NCI-H345 treated with DMSO at 0.1 percent for 48 hours (cell line): ENCODE measurements around the gene MARCHF10.

Source experiments
- DNase-seq: peaks from one replicate; lab custom pipeline; 2025; ENCODE audit not compliant: unreplicated experiment; lab: John Stamatoyannopoulos, UW

Gene MARCHF10

DNA sequence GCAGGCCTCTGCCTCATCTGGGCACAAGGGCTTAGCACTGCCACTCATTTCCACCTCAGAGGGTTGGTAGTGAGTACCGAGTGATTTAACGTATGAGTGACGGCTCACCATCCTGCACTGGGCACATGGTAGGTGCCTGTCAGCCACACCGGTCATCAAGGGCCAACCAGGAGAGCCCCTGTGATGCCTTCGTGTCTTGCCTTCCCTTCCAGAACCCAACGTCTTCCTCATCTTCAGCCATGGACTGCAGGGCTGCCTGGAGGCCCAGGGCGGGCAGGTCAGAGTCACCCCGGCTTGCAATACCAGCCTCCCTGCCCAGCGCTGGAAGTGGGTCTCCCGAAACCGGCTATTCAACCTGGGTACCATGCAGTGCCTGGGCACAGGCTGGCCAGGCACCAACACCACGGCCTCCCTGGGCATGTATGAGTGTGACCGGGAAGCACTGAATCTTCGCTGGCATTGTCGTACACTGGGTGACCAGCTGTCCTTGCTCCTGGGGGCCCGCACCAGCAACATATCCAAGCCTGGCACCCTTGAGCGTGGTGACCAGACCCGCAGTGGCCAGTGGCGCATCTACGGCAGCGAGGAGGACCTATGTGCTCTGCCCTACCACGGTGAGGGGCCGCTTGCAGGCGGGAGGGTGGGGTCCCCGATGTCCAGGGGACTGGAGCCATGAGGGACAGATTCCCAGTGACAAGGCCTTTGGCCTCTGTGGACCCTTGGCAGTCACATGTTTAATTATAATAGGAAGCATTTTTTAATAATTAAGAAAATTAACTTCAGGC lies 143.6 kb downstream of the MARCHF10 start:
- DNase-seq: no peak

DNA sequence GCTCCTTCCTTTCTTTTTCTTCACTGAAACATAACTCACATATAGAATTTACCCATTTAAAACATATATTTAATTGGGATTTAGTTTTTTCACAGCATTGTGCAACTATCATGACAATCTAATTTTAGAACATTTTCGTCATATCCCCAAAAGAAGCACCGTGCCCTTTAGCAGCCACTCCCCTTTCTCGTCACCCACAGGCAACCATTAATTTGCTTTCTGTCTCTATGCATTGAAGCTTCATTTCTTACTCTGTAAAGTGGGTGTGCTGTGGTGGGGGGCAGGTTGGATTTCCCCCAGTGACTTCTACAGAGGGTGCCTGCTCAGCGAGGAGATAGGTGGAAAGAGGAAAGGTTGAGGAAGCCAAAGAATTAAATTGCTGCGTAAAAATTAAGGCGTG lies 144.8 kb downstream of the MARCHF10 start:
- no peak for DNase-seq

DNA sequence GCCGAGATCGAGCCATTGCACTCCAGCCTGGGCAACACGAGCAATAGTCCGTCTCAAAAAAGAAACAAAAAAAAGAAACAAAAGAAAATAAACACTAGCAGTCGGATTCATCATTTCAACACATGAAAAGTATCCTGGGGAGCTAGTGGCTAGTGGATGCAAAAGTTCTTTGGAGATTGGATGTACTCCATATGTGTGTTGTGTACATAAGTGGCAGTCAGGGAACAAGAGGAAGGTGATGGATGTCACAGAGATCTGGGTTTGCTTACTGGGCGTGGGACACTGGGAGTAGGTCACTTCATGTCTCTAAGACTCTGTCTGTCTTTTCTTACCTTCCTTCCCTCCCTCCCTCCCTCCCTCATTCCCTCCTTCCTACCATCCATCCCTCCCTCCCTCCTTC lies 145.3 kb downstream of the MARCHF10 start:
- DNase-seq: no peak

DNA sequence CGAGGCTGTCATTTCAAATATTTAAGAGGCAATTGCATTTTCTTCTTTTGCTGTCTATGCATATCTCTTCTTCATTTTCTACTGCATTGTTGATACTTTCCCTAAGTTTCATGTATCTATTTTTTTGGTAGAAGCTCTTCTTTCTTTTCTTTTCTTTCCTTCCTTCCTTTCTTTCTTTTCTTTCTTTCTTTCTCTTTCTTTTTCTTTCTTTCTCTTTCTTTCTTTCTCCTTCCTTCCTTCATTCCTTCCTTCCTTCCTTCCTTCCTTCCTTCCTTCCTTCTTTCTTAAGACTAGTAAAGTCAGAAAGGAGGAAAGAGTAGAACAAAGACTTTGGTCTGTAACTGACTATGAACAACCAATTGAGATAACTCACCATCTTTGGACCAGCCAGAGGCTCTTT lies 146.8 kb downstream of the MARCHF10 start:
- DNase-seq: no peak

DNA sequence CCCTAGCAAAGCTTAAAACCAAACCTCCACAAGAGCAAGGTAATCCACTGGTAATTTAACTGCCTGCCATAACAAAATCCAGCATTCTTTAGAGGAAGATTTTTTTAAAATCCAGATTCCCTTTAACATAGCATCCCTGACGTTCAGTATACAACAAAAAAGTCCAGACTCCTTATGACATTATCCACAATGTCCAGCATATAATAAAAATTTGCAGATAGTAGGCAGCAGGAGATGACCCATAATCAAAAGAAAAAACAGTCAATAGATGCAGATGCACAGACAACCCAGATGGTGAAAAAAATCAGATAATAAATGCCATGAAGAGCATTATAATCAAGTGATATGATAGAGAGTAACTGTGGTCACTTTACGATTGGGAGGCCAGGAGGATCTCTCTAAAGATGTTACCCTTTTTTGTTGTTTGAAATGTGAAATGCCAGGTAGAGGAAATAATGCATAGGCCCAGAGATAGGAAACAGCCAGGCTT lies 147.4 kb downstream of the MARCHF10 start:
- no peak for DNase-seq

DNA sequence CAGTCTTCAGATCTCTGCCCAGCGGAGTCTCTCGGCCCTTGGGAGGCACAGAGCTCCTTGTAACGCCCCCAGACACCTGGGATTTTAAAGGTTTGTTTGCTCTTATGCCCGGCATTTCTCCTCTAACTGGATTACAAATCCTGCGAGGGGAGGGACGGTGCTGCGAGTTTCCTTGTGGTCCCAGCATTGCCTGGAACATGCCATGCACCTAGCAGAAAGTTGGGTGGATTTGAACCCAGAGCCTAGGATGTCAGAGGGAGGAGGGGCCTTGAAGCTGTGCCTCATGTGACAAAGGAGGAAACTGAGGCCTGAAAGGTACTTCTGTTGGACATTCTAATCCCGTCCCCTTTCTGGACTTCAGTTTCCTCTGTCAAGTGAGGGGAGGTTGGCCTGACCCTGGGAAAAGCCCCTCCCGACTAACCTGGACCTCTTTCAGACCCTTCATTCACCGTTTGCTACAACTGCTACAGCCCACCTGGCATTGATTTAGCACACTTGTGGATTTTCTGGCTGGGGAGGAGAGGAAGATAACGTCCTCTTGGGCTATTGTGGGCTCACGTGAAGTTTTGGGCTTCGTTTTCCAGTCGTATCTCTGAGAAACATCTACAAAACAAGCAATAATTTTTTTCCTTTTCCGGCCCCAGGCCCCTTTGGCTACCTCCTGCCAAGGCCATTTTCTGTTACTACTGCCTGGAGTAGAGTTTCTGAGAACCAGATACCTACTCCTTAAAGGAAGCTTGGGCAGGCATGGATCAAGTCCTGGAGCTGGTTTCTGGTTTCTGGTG lies 149.8 kb downstream of the MARCHF10 start:
- no peak for DNase-seq

DNA sequence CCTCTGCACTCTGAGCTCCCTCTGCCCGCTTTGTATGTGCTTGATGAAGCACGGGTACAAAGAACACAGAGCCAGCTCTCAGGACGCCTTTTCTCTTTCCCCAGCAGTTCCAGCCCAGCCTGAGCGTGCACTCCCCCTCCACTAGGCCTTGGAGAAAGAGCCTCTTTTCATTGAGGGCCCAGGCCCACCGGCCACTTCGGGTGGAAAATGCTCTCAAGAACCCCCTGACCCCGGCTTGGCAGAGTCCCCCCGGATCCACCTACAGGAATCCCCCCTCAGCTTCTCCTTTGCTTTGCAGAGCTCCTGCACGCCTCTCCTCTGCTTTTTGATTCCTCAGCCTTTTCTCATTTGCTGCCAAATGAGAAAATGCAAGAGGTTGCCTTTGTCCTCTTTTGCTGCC lies 150.4 kb downstream of the MARCHF10 start:
- DNase-seq: no peak

DNA sequence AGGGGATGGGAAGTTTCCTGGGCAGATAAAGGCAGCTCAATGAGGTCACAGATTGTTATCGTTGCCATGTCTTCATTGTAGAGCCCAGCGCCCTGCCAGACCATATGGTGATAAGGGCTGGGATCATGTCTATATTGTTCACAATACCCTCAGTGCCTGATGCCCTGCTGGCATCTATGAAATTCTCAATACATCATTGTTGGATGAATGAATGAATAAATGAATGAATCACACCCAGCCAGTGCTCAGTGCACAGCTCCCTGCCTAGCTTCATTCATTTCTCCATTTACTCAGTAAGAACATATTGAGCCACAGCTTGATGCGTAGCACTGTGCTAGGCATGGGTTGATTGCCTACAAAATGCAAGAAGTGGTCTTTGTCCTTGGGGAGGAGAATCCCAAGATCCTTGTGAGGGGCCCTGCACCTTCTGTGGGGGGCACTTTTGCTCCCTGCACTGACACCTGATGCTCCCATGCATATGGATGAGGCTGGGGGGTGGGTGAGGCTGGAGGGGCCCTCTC lies 150.9 kb downstream of the MARCHF10 start:
- no peak for DNase-seq

DNA sequence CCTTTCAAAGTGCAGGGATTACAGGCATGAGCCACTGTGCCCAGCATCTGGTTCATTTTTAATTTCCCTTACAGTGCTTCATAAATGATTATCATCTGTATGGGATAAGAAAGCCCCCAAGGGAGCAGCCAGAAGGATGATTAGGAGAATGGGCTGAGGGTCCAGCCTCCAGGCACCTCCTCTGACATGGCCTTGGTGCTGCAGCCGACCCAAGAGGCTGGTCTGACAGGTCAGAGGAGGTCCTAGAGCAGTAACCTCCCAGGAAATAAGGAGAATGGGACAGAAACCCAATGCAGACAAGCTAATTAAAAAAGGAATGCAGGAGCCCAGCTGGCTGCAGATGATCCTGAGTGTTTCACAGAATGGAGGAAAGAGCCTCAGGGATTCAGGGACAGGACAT lies 151.7 kb downstream of the MARCHF10 start:
- no peak for DNase-seq

DNA sequence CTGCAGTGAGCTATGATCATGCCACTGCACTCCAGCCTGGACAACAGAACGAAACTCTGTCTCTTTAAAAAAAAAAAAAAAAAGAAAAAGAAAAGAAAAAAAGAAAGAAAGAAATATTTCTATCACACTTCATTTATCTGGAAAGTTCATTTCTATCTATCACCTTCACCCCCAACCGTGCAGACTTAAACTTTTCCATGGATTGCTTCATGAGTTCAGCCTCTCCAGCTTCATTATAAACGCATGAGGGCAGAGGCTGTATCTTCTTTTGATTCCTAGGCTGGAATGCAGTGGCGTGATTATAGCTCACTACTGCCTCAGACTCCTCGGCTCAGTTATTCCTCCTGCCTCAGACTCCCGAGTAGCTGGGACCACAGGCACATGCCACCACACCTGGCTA lies 152.5 kb downstream of the MARCHF10 start:
- no peak for DNase-seq

DNA sequence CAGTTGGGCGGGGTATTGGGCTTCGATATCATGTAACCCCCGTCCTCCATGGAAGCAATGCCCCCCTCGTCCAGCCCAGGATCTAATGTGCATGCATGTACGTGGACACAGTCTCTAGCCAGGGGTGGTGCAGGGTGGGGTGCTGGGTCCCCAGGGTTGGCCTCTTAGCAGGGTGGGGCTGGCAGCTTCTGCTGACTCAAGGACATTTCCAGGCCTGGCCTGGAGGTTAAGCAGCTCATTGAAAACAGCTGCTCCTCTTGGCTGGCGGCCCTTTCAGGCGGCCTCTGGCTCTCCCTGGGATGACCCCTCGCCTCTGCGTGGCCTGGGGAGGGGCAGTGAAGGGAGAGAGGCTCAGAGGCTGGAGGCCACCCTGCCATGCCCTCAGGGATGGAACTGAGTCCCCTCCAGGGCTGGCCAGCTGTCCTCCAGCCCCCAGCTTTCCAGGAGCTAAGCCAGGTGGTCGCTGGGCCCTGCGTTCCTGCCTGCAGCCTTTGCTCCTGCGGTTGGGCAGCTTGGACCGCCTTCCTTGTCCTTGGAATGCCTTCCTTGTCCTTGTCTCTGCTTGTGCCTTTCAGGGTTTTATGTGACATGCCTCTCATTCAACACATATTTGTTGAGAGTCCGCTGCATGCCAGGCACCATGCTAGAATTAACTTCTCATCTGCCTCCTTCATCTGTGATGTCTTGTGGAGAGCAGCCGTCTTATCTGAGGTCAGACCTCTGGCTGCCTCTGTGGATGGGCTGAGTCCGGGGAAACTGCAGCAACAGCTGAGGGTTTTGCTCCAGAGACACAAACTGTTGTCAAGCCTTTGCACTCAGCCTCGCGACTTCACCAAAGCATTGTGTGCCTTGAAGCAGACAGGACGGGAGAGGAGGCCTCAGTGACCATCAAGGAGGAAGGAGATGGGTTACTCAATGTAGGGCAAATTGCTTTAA lies 154.0 kb downstream of the MARCHF10 start:
- DNase-seq: no peak

DNA sequence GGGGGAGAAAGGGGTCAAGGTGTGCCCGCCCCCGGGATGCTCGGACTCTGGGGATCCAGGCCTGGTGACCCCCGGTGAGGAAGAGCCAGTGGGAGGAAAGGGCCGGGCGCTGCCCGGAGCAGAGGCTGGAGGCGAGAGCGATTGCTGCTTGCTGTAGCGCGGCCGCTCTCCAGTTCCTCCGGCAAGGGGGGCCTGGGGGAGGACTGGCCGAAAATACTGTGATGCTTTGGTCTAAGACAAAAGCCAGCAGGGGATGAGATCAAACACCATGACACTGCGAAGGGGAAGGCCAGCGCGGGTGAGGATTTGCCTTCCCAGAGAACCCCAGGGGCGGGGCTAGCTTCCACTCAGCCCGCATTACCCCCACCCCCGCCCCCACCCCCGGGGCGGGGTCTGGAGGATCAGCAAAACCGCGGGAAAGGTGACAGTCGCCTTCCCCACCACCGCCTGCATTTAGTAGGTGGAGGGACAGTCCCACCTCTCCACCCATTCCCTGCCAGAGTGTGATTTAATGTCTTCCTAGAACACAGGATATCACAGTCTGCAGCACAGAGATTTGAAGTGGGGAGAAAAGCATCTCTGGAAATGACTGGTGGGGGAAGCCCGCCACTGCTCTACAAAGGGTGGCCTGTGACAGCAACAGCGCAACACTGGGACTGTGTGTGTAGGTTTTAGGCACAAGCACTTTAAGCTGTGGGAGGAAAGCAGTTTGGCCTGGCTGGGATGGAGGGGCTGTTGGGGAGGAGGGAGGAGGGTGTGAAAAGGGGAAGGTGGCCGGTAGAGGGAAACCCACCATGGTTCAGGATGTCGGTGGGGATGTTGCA lies 154.9 kb downstream of the MARCHF10 start:
- DNase-seq: peak; percentile 56

DNA sequence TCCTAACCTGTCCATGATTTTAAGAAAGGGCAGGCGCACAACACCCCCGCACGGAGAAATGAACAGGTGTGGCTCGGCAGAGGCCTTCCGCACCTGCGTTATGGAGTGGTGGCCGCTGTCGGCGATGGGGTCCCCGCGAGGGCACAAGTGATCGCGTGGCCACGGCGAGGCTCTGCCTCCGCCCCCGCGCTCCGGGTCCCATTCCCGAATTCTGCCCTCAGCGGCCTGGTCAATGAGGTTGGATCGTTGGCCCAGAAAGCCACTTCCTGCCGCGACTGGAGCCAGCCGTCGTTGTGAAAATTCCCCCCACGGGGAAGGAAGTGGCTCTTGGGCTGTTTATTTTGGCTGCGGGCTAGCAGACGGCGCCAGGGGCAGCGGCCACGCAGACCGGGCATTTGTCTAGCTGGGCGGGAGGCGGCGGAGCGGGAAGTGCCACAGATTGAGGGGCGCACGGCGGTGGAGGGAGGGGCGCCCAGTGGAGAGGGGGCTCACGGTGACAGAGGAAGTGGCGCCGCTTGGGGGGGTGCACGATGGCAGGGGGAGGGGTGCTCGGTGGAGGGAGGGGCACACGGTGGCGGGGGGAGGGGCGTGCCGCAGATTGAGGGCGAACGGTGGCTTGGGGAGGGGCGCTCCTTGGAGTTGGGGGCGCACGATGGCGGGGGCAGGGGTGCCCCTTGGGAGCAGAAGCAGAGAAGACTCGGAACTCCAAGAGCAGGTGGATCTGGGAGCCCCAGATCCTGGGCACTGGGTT lies 155.7 kb downstream of the MARCHF10 start:
- DNase-seq: no peak
